Epithelial cell of esophagus (primary cell): ENCODE results near the gene WNK2.
"Not testable (repeated sequence)": the region's sequence is repeated elsewhere in the genome, so short reads cannot be mapped to it uniquely, and the experiment has no call there.

Source experiments
- DNase-seq: peaks from one replicate; pipeline ENCODE4 v3.0.0; 2010; ENCODE audit warnings: low read depth
- H3K4me3 ChIP-seq: 2 replicates; pipeline ENCODE4 v1.5.1; 2011; ENCODE audit warnings: mild to moderate bottlenecking, low read length, control low read depth
- TF ChIP-seq, protein P1 (sequence below): IDR thresholded peaks from 2 replicates; pipeline ENCODE4 v1.5.1; 2011; ENCODE audit warnings: low read depth, mild to moderate bottlenecking, low read length, control low read depth, inconsistent platforms; ENCODE audit not compliant: insufficient read depth; ENCODE audit errors: missing control alignments

The WNK2 gene

DNA sequence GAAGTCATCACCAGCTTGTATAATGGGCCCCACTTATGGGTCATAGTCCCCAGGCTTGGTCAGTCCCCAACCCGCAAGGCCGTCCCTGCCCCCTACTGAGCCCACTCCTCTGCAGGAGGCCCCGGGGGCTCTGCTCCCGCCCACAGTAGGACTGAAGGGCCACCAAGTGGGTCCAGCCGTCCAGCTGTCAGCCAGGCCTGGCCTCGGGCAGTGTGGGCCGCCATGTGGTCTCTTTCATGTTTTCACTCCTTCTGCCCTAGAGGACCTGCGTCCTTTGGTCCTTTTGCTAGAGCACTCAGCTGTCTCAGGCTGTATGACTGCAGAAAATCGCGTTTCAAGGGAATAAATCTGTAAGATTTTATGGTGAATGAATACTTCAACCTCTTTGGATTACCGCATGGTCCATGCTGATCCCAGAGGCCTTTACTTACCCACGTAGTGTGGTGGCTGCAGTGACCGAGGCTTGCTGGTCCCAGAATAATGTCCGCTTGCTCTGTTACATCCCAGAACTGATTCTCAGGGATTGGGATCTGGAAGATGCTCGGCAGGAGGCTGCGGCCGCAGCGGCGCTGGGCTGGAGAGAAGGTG lies 161.8 kb downstream of the WNK2 start:
- DNase-seq = no peak
- TF ChIP-seq, protein P1, sequence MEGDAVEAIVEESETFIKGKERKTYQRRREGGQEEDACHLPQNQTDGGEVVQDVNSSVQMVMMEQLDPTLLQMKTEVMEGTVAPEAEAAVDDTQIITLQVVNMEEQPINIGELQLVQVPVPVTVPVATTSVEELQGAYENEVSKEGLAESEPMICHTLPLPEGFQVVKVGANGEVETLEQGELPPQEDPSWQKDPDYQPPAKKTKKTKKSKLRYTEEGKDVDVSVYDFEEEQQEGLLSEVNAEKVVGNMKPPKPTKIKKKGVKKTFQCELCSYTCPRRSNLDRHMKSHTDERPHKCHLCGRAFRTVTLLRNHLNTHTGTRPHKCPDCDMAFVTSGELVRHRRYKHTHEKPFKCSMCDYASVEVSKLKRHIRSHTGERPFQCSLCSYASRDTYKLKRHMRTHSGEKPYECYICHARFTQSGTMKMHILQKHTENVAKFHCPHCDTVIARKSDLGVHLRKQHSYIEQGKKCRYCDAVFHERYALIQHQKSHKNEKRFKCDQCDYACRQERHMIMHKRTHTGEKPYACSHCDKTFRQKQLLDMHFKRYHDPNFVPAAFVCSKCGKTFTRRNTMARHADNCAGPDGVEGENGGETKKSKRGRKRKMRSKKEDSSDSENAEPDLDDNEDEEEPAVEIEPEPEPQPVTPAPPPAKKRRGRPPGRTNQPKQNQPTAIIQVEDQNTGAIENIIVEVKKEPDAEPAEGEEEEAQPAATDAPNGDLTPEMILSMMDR = no peak
- no peak overlapping the region for H3K4me3 ChIP-seq

DNA sequence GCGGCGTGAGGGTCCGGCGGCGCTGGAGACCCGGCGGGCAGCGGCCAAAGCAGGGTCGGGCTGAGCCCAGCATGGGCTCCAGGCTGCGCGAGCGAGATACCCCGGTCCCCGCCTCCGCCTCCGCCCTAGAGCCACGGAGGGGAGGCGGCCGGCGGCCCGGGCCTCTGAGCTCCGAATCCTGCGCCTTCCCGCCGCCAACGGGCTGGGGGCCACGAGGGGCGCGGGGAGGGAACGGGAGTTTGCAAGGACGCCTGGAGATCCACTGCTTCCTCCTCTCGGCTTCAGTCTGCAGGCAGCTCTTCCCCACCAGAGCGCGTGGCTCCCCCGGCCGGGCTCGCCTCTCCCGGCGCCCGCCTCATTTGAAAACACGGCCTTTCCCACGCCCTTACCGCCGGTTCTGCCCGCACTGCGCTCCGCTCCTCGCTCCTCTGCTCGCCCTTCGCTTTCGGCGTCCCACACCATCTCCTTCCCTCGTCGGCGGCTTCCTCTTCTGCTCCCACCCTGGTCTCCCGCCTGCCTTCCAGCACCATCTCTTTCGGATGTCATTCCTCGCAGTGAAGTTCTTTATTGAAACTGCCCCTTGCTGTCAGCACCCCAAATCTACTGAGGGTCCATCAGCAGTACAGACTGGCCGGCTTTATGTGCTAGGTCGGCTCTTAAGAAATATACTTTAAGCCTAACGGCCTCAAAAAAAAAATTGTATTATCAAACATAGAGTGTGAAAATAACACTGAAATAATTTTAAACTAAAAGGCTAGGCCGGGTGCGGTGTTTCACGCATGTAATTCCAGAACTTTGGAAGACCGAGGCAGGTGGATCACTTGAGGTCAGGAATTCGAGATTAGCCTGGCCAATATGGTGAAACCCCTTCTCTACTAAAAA lies 162.5 kb downstream of the WNK2 start:
- H3K4me3 ChIP-seq = no peak overlapping the region
- TF ChIP-seq, protein P1 = no peak
- DNase-seq = no peak

DNA sequence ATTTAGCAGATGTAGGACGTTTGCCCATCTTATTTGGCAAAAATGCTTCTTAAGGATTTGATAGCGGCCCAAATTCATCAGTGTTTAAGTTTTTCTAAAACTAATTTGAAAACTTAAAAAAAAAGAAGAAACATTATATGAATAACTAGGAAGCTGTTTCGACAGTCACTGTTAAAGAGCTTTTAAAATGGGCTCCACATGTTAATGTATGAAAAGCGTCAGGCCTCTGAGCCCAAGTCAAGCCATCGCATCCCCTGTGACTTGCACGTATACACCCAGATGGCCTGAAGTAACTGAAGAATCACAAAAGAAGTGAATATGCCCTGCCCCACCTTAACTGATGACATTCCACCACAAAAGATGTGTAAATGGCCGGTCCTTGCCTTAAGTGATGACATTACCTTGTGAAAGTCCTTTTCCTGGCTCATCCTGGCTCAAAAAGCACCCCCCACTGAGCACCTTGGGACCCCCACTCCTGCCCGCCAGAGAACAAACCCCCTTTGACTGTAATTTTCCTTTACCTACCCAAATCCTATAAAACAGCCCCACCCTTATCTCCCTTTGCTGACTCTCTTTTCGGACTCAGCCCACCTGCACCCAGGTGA lies 163.5 kb downstream of the WNK2 start:
- not testable (repeated sequence) for H3K4me3 ChIP-seq, DNase-seq

DNA sequence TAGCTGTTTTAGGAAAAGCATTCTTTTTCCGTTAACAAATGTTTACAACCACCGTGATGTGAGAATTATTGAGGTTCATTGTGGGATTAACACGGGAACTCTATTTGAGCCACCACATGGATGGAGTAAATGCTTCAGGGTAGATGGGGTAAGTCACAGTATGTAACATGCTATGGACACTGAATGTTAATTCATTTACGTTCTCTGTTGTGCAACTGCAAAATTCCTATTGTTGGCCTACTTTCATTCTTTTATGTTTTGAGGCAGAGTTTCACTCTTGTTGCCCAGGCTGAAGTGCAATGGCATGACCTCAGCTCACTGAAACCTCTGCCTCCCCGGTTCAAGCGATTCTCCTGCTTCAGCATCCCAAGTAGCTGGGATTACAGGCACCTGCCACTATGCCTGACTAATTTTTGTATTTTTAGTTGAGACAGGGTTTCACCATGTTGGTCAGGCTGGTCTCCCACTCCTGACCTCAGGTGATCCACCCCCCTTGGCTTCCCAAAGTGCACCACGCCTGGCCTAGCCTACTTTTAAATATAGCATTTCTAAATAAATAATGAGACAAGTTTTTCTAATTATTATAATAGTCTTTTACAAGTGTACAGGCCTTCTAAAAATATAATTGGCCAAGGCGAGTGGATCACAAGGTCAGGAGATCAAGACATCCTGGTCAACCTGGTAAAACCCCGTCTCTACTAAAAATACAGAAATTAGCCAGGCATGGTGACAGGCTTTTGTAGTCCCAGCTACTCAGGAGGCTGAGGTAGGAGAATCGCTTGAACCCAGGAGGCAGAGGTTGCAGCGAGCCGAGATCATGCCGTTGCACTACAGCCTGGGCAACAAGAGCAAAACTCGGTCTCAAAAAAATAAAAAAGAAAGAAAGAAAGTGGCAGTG lies 169.7 kb downstream of the WNK2 start:
- H3K4me3 ChIP-seq, DNase-seq: not testable (repeated sequence)

DNA sequence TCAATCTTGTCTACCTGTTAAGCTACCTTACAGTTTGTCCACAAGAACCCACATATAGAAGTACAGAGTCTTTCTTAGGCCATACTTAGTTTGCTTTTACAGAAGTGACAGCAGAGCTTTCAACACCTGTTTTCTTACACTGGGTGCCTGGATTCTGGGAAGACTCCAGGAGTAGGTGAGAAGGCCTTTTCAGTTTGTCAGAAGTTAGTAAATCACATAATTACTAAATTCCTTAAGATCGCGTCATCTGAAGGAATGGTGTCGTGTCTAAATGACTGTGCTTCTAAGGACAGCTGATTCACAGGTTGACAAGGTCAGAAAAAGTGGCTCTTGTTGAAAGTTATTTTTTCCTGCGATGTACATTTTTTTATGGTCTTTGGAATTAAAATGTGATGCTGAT lies 170.5 kb downstream of the WNK2 start:
- no peak overlapping the region for H3K4me3 ChIP-seq
- DNase-seq = peak; percentile 13
- TF ChIP-seq, protein P1 = no peak

DNA sequence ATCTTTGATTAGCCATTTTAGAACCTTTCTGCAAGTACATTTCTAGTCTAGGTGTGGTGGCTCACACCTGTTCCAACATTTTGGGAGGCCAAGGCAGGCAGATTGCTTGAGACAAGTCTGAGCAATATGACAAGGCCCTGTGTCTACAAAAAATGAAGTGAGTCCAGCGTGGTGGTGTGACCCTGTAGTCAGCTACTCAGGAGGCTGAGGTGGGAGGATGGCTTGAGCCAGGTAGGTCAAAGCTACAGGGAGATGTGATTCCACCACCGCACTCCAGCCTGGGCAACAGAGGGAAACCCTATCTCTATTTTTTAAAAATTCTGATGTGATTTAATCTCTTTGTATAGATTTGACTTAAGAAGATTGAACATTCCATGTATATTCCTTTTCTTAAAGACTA lies 171.9 kb downstream of the WNK2 start:
- H3K4me3 ChIP-seq = no peak overlapping the region
- DNase-seq = no peak
- TF ChIP-seq, protein P1 = no peak

DNA sequence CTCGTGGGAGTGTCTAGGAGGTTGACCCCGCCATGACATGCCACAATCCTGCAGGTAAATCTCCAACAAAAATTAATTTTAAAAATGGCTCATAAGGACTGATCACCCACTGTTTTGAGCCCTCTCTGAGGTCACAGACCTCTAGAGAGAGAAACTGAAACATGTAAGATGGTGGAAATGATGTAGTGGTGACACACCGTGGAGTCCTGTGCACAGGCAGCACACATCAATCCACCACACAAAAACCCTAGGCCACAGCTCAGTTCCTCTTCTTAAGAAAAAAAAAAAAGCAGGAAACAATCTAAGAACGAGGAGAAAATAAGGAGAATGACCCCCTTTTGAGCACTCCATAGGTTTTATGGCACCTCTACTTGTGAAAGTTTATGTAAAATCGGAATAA lies 173.7 kb downstream of the WNK2 start:
- DNase-seq = no peak
- TF ChIP-seq, protein P1 = no peak

DNA sequence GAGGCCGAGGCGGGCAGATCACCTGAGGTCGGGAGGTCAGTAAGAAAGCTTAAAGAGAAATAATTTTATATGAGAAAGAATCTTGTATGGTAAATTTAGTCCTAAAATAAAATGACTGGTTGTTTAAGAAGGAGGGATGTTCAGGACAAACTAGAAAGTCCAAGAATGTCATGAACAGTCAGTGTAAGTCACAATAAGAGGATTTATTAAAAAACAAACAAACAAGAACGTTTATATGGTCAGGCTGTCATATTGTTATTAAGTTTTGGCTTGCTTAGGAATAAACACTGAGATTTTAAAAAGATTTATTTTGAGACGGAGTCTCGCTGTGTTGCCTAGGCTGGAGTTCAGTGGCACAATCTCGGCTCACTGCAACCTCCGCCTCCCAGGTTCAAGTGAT lies 176.0 kb downstream of the WNK2 start:
- H3K4me3 ChIP-seq, DNase-seq: not testable (repeated sequence)

More for the DNA sequence above, 173.7 kb downstream of the WNK2 start:
- no peak overlapping the region for H3K4me3 ChIP-seq
